Bone marrow (tissue), 2 donors: ENCODE measurements around the gene TFAP2E.

Experiments
- DNase-seq, 2 donors: peaks; one replicate each; lab custom pipeline; 2025; lab: John Stamatoyannopoulos, UW

The TFAP2E gene

GRCh38 chr1:35644204-35644603 is 71.1 kb downstream of the TFAP2E start:
- no peak for DNase-seq
